ENCODE data around the gene OBSCN. TPM values are rescaled to one million over a fixed set of nuclear protein-coding genes. Genes with fewer than 3 reads are reported as not detected.

Gene OBSCN
- total and polyA plus RNA-seq, 10 of the 15 experiments (the other 5 are each of a cell fraction or from before 2014, with no cell fraction given): 0.01 to 0.36 (median 0.08) TPM; not detected in 2

DNA sequence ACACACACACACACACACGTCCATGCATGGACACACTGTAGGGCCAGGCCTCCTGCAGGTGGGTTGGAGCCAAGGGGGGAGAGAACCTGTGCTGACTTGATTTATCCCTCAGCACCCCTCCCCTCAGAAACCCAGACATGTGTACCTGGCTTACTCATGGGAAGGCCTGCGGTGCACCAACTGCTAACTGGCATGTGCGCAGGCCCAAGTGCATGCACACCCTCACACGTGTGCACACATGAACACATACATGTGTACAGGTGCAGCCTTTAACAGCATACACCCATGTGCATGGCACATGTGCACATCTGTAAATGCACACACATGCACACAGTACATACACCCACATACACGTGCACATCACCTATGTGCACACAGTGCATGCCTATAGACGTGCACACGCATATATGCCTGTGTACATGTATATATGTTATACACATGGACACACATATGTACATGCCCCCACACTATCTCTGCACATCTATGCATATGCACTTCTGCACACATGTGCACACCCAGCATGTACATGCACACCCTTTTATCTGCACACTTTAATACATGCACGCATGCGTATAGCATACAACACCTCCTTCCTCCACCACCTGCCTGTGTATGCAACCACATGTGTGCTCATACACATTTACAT, 131.3 kb downstream of the OBSCN start:
- ATAC-seq: no peak
- no peak overlapping the region for H3K4me2 ChIP-seq (ENCODE audit: control insufficient read depth, insufficient read depth)
- no peaks in the 10 kb centered on the region for H3K27me3 ChIP-seq (replicated peaks in 1 of 2; ENCODE audit: control insufficient read depth in 2 of 2, insufficient read depth in 2 of 2, low read length in 1 of 2)
- no peak overlapping the region for H3K9ac ChIP-seq (ENCODE audit: control insufficient read depth, insufficient read depth, low read length)
- CTCF ChIA-PET: no interaction called here
- BruUV-seq (replicated peaks): no TSS peak
- intact Hi-C loops (cut with micrococcal nuclease; ENCODE audit: unreplicated experiment) (no loop called here), in situ Hi-C loops (cut with MboI) (no loop called here)
- H3K36me3 ChIP-seq (ENCODE audit: control insufficient read depth in 2 of 2, insufficient read depth in 2 of 2, low read length in 1 of 2): no peaks in the 10 kb centered on the region
- no peak overlapping the region for H2AFZ ChIP-seq (ENCODE audit: control insufficient read depth, low read depth, low read length)
- POLR2A ChIA-PET: interaction anchor here (0.6 kb wide), 1 partner anchor 31 kb away, joined by 3 read pairs; no protein-coding TSS in a partner anchor
- no peaks in the 10 kb centered on the region for H3K4me1 ChIP-seq (ENCODE audit: control insufficient read depth, insufficient read depth, low read length)
- RAD21 ChIA-PET (ENCODE audit: unreplicated experiment): no interaction called here
- FAIRE-seq: no peak
- H3K9me3 ChIP-seq (replicated peaks; ENCODE audit: control insufficient read depth, insufficient read depth, low read length): no peaks in the 10 kb centered on the region
- TF ChIP-seq FOXK2 (IDR thresholded peaks at IDR 0.05) (no peak), ATF7 (IDR thresholded peaks at IDR 0.05; ENCODE audit: low read depth) (no peak), ZBTB40 (IDR thresholded peaks at IDR 0.05; ENCODE audit: borderline replicate concordance) (no peak), CHD1 (IDR thresholded peaks at IDR 0.05; ENCODE audit: low read depth, low read length) (no peak), RBBP5 (conservative IDR thresholded peaks at IDR 0.05) (no peak), SMAD1 (IDR thresholded peaks at IDR 0.05; ENCODE audit: low read depth, partially characterized antibody) (no peak), IRF4 (IDR thresholded peaks at IDR 0.05; ENCODE audit: low read depth, low read length) (no peak)
- TF ChIP-seq, protein P1, sequence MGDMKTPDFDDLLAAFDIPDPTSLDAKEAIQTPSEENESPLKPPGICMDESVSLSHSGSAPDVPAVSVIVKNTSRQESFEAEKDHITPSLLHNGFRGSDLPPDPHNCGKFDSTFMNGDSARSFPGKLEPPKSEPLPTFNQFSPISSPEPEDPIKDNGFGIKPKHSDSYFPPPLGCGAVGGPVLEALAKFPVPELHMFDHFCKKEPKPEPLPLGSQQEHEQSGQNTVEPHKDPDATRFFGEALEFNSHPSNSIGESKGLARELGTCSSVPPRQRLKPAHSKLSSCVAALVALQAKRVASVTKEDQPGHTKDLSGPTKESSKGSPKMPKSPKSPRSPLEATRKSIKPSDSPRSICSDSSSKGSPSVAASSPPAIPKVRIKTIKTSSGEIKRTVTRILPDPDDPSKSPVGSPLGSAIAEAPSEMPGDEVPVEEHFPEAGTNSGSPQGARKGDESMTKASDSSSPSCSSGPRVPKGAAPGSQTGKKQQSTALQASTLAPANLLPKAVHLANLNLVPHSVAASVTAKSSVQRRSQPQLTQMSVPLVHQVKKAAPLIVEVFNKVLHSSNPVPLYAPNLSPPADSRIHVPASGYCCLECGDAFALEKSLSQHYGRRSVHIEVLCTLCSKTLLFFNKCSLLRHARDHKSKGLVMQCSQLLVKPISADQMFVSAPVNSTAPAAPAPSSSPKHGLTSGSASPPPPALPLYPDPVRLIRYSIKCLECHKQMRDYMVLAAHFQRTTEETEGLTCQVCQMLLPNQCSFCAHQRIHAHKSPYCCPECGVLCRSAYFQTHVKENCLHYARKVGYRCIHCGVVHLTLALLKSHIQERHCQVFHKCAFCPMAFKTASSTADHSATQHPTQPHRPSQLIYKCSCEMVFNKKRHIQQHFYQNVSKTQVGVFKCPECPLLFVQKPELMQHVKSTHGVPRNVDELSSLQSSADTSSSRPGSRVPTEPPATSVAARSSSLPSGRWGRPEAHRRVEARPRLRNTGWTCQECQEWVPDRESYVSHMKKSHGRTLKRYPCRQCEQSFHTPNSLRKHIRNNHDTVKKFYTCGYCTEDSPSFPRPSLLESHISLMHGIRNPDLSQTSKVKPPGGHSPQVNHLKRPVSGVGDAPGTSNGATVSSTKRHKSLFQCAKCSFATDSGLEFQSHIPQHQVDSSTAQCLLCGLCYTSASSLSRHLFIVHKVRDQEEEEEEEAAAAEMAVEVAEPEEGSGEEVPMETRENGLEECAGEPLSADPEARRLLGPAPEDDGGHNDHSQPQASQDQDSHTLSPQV (IDR thresholded peaks at IDR 0.05): no peak
- H3K79me2 ChIP-seq (ENCODE audit: control insufficient read depth, insufficient read depth, low read length): no peaks in the 10 kb centered on the region
- SMC1A ChIA-PET (ENCODE audit: uncharacterized antibody, unreplicated experiment): no interaction called here
- no peaks in the 10 kb centered on the region for H4K20me1 ChIP-seq (ENCODE audit: control insufficient read depth, insufficient read depth)
- DNase-seq (ENCODE audit: low read depth, low spot score): no peak
- WGBS (ENCODE audit: insufficient coverage, insufficient replicate concordance, low lambda C conversion rate, missing lambda C conversion rate): 39% methylated on average over 9 of the region's 9 CpGs
- no peak overlapping the region for H3K27ac ChIP-seq (ENCODE audit: control insufficient read depth, insufficient read depth)
- no peak overlapping the region for H3K4me3 ChIP-seq
